Adrenal gland (tissue), 5 donors: ENCODE data around the gene OLA1.

Experiments used
- CTCF ChIP-seq, 6 experiments: fragments of 450-650 bp in 4 of 6; fragments of 200-600 bp in 2 of 6; sonication (generic) in 1 of 6; IDR thresholded peaks; 1 replicate in 5 of 6; 2 replicates in 1 of 6; pipeline versions ENCODE4 v1.5.1 to v1.8.0; 2016 to 2021; ENCODE audit warnings: antibody characterized with exemption in 6 of 6, mild to moderate bottlenecking in 2 of 6, moderate library complexity in 1 of 6
- POLR2A ChIP-seq, 2 donors: fragments of 450-650 bp; IDR thresholded peaks; one replicate each; pipeline ENCODE4 v1.6.1; 2017; ENCODE audit warnings: antibody characterized with exemption in 2 of 2, mild to moderate bottlenecking in 2 of 2, moderate library complexity in 1 of 2
- donor health status: DM: no; HTN: no; CAD: no.

DNA sequence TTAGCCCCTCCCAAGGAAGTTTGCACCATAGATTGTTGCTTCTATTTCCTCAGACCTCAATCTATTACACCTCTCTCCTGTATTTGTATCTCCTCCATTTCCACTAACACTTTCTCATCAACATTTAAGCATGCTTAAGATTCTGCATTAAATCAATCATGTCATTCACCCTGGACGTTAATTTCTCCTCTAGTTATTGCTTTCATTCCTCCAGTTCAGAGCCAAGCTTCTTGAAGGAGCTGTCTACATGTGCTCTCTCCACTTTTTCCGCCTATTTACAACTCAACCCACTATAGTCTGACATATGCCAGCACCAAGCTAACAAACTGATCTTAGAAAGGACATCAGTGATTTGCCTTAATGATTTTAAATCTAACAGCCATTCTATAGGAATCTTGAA is 99.5 kb downstream of the OLA1 start:
- TF ChIP-seq CTCF (IDR thresholded peaks at IDR 0.05) (no peak), POLR2A (IDR thresholded peaks at IDR 0.05) (no peak)
